SJSA1 (cell line): ENCODE measurements around the gene MYOF. TPM values are rescaled to one million over a fixed set of nuclear protein-coding genes. Genes with fewer than 3 reads are reported as not detected.

Experiments used
- DNase-seq, 2 experiments: peaks; one replicate each; pipeline ENCODE4 v3.0.0-alpha.2; 2015 to 2020; ENCODE audit warnings: low spot score in 2 of 2, low read depth in 1 of 2
- H3K27ac ChIP-seq: fragments of 250-450 bp; sonication (Bioruptor Pico); 2 replicates; pipeline ENCODE4 v1.5.1; 2020; ENCODE audit warnings: mild to moderate bottlenecking, moderate library complexity
- H3K27me3 ChIP-seq: fragments of 250-450 bp; sonication (Bioruptor Pico); replicated peaks from 2 replicates; pipeline ENCODE4 v1.5.1; 2020; ENCODE audit warnings: mild to moderate bottlenecking, moderate library complexity
- H3K36me3 ChIP-seq: fragments of 250-450 bp; sonication (Bioruptor Pico); 2 replicates; pipeline ENCODE4 v1.5.1; 2020; ENCODE audit warnings: mild to moderate bottlenecking
- H3K4me1 ChIP-seq: fragments of 250-450 bp; sonication (Bioruptor Pico); replicated peaks from 2 replicates; pipeline ENCODE4 v1.6.1; 2021; ENCODE audit warnings: mild to moderate bottlenecking
- H3K4me3 ChIP-seq: fragments of 250-450 bp; sonication (Bioruptor Pico); 2 replicates; pipeline ENCODE4 v1.5.1; 2020; ENCODE audit warnings: mild to moderate bottlenecking
- H3K9me3 ChIP-seq: fragments of 250-450 bp; sonication (Bioruptor Pico); replicated peaks from 2 replicates; pipeline ENCODE4 v1.5.1; 2020; ENCODE audit warnings: mild to moderate bottlenecking
- total RNA-seq: library from RNA; depleted of rRNA; stranded (reverse); fragments of >200 nt; shearing (Covaris generic); gene quantifications from 2 replicates; pipeline ENCODE4 v1.2.3, GENCODE V29; 2014

Gene MYOF
- total RNA-seq, 1 experiment from 2014 or later: 300 TPM

- no peak overlapping the region for H3K27ac ChIP-seq
- H3K4me3 ChIP-seq: no peak overlapping the region
- H3K36me3 ChIP-seq: no peaks in the 10 kb centered on the region
- peaks cover 8% of the 10 kb centered on the region for H3K4me1 ChIP-seq
- no peaks in the 10 kb centered on the region for H3K9me3 ChIP-seq
- no peak for DNase-seq
- no peaks in the 10 kb centered on the region for H3K27me3 ChIP-seq
These were observed 200.8 kb downstream of the MYOF start for GRCh38 chr10:93281367-93281720.

- Histone ChIP-seq H3K9me3 (no peaks in the 10 kb centered on the region), H3K36me3 (no peaks in the 10 kb centered on the region), H3K27me3 (no peaks in the 10 kb centered on the region), H3K27ac (no peak overlapping the region), H3K4me3 (no peak overlapping the region), H3K4me1 (peaks cover 8% of the 10 kb centered on the region)
- DNase-seq: no peak
These were observed 201.3 kb downstream of the MYOF start for GRCh38 chr10:93280699-93281366.

GRCh38 chr10:93280121-93280698, 201.9 kb downstream of the MYOF start:
- DNase-seq: no peak
- Histone ChIP-seq H3K4me1 (peaks cover 8% of the 10 kb centered on the region), H3K36me3 (no peaks in the 10 kb centered on the region), H3K27ac (no peak overlapping the region), H3K27me3 (no peaks in the 10 kb centered on the region), H3K9me3 (no peaks in the 10 kb centered on the region), H3K4me3 (no peak overlapping the region)

GRCh38 chr10:93277360-93277759, 204.8 kb downstream of the MYOF start:
- Histone ChIP-seq H3K4me1 (no peaks in the 10 kb centered on the region), H3K27ac (no peak overlapping the region), H3K27me3 (no peaks in the 10 kb centered on the region), H3K4me3 (no peak overlapping the region), H3K9me3 (no peaks in the 10 kb centered on the region), H3K36me3 (no peaks in the 10 kb centered on the region)
- DNase-seq: no peak

GRCh38 chr10:93274419-93274818, 207.7 kb downstream of the MYOF start:
- no peaks in the 10 kb centered on the region for H3K9me3 ChIP-seq
- H3K27ac ChIP-seq: no peak overlapping the region
- no peaks in the 10 kb centered on the region for H3K27me3 ChIP-seq
- DNase-seq: no peak
- H3K36me3 ChIP-seq: no peaks in the 10 kb centered on the region
- no peak overlapping the region for H3K4me3 ChIP-seq
- H3K4me1 ChIP-seq: no peaks in the 10 kb centered on the region

GRCh38 chr10:93272884-93273675, 209.1 kb downstream of the MYOF start:
- no peak for DNase-seq
- no peaks in the 10 kb centered on the region for H3K36me3 ChIP-seq
- H3K4me3 ChIP-seq: no peak overlapping the region
- no peaks in the 10 kb centered on the region for H3K4me1 ChIP-seq
- no peaks in the 10 kb centered on the region for H3K27me3 ChIP-seq
- no peaks in the 10 kb centered on the region for H3K9me3 ChIP-seq
- H3K27ac ChIP-seq: no peak overlapping the region

- no peak overlapping the region for H3K27ac ChIP-seq
- no peaks in the 10 kb centered on the region for H3K4me1 ChIP-seq
- no peak overlapping the region for H3K4me3 ChIP-seq
- no peaks in the 10 kb centered on the region for H3K27me3 ChIP-seq
- no peak for DNase-seq
- H3K9me3 ChIP-seq: no peaks in the 10 kb centered on the region
- no peaks in the 10 kb centered on the region for H3K36me3 ChIP-seq
These were observed 210.8 kb downstream of the MYOF start for GRCh38 chr10:93271347-93271746.

GRCh38 chr10:93269281-93269680, 212.9 kb downstream of the MYOF start:
- Histone ChIP-seq H3K27me3 (no peaks in the 10 kb centered on the region), H3K36me3 (no peaks in the 10 kb centered on the region), H3K9me3 (no peaks in the 10 kb centered on the region), H3K27ac (no peak overlapping the region), H3K4me3 (no peak overlapping the region), H3K4me1 (no peaks in the 10 kb centered on the region)
- DNase-seq: no peak

- Histone ChIP-seq H3K4me3 (no peak overlapping the region), H3K27me3 (no peaks in the 10 kb centered on the region), H3K36me3 (no peaks in the 10 kb centered on the region), H3K27ac (no peak overlapping the region), H3K9me3 (no peaks in the 10 kb centered on the region), H3K4me1 (no peaks in the 10 kb centered on the region)
- no peak for DNase-seq
These were observed 214.1 kb downstream of the MYOF start for GRCh38 chr10:93268021-93268420.

GRCh38 chr10:93267521-93267920, 214.6 kb downstream of the MYOF start:
- no peak for DNase-seq
- Histone ChIP-seq H3K4me1 (peaks cover under 1% of the 10 kb centered on the region; the same call in 1 of the 2 replicates), H3K9me3 (no peaks in the 10 kb centered on the region), H3K36me3 (no peaks in the 10 kb centered on the region), H3K4me3 (no peak overlapping the region), H3K27me3 (no peaks in the 10 kb centered on the region), H3K27ac (no peak overlapping the region)

GRCh38 chr10:93266858-93267257, 215.3 kb downstream of the MYOF start:
- H3K4me3 ChIP-seq: no peak overlapping the region
- H3K9me3 ChIP-seq: no peaks in the 10 kb centered on the region
- DNase-seq: no peak
- H3K36me3 ChIP-seq: no peaks in the 10 kb centered on the region
- H3K27me3 ChIP-seq: no peaks in the 10 kb centered on the region
- peaks cover 7% of the 10 kb centered on the region; the same call in 1 of the 2 replicates for H3K4me1 ChIP-seq
- H3K27ac ChIP-seq: no peak overlapping the region

- H3K27ac ChIP-seq: 0 out of 2 replicates have a peak overlapping the region, but pooled peaks have one; percentile 21
- peak in 1 of 2 experiments; percentile 34 for DNase-seq
- H3K9me3 ChIP-seq: no peaks in the 10 kb centered on the region
- no peaks in the 10 kb centered on the region for H3K36me3 ChIP-seq
- H3K27me3 ChIP-seq: no peaks in the 10 kb centered on the region
- H3K4me3 ChIP-seq: no peak overlapping the region
- peaks cover 7% of the 10 kb centered on the region; the same call in 1 of the 2 replicates for H3K4me1 ChIP-seq
These were observed 220.0 kb downstream of the MYOF start for GRCh38 chr10:93261961-93262610.

GRCh38 chr10:93261089-93261488, 221.0 kb downstream of the MYOF start:
- Histone ChIP-seq H3K9me3 (no peaks in the 10 kb centered on the region), H3K4me3 (no peak overlapping the region), H3K27ac (no peak overlapping the region), H3K36me3 (no peaks in the 10 kb centered on the region), H3K27me3 (no peaks in the 10 kb centered on the region), H3K4me1 (peaks cover 7% of the 10 kb centered on the region; the same call in 1 of the 2 replicates)
- no peak for DNase-seq

GRCh38 chr10:93259126-93259525, 223.0 kb downstream of the MYOF start:
- H3K27ac ChIP-seq: no peak overlapping the region
- H3K9me3 ChIP-seq: no peaks in the 10 kb centered on the region
- H3K4me1 ChIP-seq: peaks cover 7% of the 10 kb centered on the region; the same call in 1 of the 2 replicates
- H3K27me3 ChIP-seq: no peaks in the 10 kb centered on the region
- no peak overlapping the region for H3K4me3 ChIP-seq
- no peak for DNase-seq
- H3K36me3 ChIP-seq: no peaks in the 10 kb centered on the region
